Effector memory CD8-positive, alpha-beta T cell (primary cell): ENCODE measurements around the gene PRAMEF1.
"Not testable (repeated sequence)": the region's sequence is repeated elsewhere in the genome, so short reads cannot be mapped to it uniquely, and the experiment has no call there.

Experiments used
- ATAC-seq: fragments of 150-1000 bp; cut with Tn5 transposase; replicated peaks from 2 replicates; pipeline ENCODE4 v1.10.0; 2021; ENCODE audit warnings: mild to moderate bottlenecking, moderate library complexity
- DNase-seq, 3 experiments: peaks; one replicate each; pipeline ENCODE4 v3.0.0; 2021
- H3K27ac Mint-ChIP-seq, 2 donors: one replicate each; pipeline ENCODE4 v1.8.0; 2022; ENCODE audit warnings: mild to moderate bottlenecking in 2 of 2, mixed read lengths in 2 of 2, moderate library complexity in 2 of 2
- H3K27me3 Mint-ChIP-seq, 2 donors: one replicate each; pipeline ENCODE4 v1.8.0; 2022; ENCODE audit warnings: mixed read lengths in 2 of 2
- H3K36me3 Mint-ChIP-seq: one replicate; pipeline ENCODE4 v1.8.0; 2022; ENCODE audit warnings: mild to moderate bottlenecking, moderate library complexity, mixed read lengths; ENCODE audit not compliant: insufficient read depth
- H3K4me1 Mint-ChIP-seq, 2 donors: one replicate each; pipeline ENCODE4 v1.8.0; 2022; ENCODE audit warnings: low read depth in 2 of 2, mixed read lengths in 2 of 2
- H3K4me3 Mint-ChIP-seq, 2 donors: one replicate each; pipeline ENCODE4 v1.8.0; 2022; ENCODE audit warnings: mild to moderate bottlenecking in 2 of 2, mixed read lengths in 2 of 2, moderate library complexity in 2 of 2
- H3K9me3 Mint-ChIP-seq, 2 donors: one replicate each; pipeline ENCODE4 v1.8.0; 2022; ENCODE audit warnings: mixed read lengths in 2 of 2
- total RNA-seq, 9 experiments: gene quantifications; one replicate each; lab custom pipeline; 2026; lab: John Stamatoyannopoulos, UW

PRAMEF1 gene, protein sequence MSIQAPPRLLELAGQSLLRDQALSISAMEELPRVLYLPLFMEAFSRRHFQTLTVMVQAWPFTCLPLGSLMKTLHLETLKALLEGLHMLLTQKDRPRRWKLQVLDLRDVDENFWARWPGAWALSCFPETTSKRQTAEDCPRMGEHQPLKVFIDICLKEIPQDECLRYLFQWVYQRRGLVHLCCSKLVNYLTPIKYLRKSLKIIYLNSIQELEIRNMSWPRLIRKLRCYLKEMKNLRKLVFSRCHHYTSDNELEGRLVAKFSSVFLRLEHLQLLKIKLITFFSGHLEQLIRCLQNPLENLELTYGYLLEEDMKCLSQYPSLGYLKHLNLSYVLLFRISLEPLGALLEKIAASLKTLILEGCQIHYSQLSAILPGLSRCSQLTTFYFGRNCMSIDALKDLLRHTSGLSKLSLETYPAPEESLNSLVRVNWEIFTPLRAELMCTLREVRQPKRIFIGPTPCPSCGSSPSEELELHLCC
- total RNA-seq: 0 reads per million in 9 experiments

GRCh38 chr1:12791097-12791496 lies at the start of gene PRAMEF1:
PRAMEF1 (plus strand) TSS chr1:12791397; CDS start chr1:12793228, 1,831 bp downstream.
- H3K27ac Mint-ChIP-seq, DNase-seq, H3K9me3 Mint-ChIP-seq, H3K4me3 Mint-ChIP-seq, H3K36me3 Mint-ChIP-seq, ATAC-seq, H3K4me1 Mint-ChIP-seq: not testable (repeated sequence)
- peaks cover 8 to 13% of the 10 kb centered on the region in 2 donors for H3K27me3 Mint-ChIP-seq

GRCh38 chr1:12741946-12742345 lies 49.3 kb upstream of the PRAMEF1 start:
- Mint-ChIP-seq H3K4me1 (no peaks in the 10 kb centered on the region), H3K9me3 (no peaks in the 10 kb centered on the region), H3K4me3 (no peak overlapping the region), H3K36me3 (no peaks in the 10 kb centered on the region), H3K27me3 (peaks cover 63 to 64% of the 10 kb centered on the region in 2 donors), H3K27ac (no peak overlapping the region)
- ATAC-seq (no peak), DNase-seq (no peak)

GRCh38 chr1:12745126-12745991 lies 45.8 kb upstream of the PRAMEF1 start:
- no peak for DNase-seq
- Mint-ChIP-seq H3K36me3 (no peaks in the 10 kb centered on the region), H3K4me1 (no peaks in the 10 kb centered on the region), H3K27ac (no peak overlapping the region), H3K9me3 (peaks cover 12 to 14% of the 10 kb centered on the region in 2 donors), H3K4me3 (no peak overlapping the region), H3K27me3 (peaks cover 66 to 67% of the 10 kb centered on the region in 2 donors)
- no peak for ATAC-seq

- Mint-ChIP-seq H3K27ac (no peak within 1 kb of the TSS), H3K4me1 (no peaks in the 10 kb centered on the region), H3K4me3 (no peak within 1 kb of the TSS), H3K9me3 (peaks cover 12 to 14% of the 10 kb centered on the region in 2 donors), H3K36me3 (no peaks in the 10 kb centered on the region), H3K27me3 (peaks cover 72 to 73% of the 10 kb centered on the region in 2 donors)
- ATAC-seq (no peak), DNase-seq (no peak)
Measured at GRCh38 chr1:12745992-12746323, 45.2 kb upstream of the PRAMEF1 start, which contains the start of gene CFAP107. CFAP107 (plus strand) TSS chr1:12746200; CDS start chr1:12746431, 231 bp downstream.

DNA sequence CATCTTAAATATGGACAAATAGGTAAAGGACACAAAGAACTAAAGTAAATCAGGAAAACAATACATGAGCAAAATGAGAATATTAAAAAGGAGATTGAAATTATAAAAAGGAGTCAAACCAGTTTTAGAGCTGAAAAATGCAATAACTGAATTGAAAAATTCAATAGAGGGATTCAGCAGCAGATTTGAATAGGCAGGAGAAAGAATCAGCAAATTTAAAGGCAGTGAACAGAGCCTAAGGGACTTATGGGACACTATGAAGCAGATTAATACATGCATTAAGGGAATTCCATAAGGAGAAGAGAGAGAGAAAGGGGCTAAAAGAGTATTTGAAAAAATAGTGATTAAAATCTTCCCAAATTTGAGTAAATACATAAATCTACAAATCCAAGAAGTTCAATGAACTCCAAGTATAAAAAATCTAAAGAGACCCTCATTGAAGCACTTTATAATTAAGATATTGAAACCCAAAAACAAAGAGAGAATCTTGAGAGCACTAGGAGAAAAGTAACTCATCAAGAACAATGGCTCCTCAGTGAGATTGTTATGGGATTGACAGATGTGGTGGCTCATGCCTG lies 42.3 kb upstream of the PRAMEF1 start:
- no peak overlapping the region for H3K27ac Mint-ChIP-seq
- H3K4me1 Mint-ChIP-seq: no peaks in the 10 kb centered on the region
- H3K36me3 Mint-ChIP-seq: no peaks in the 10 kb centered on the region
- DNase-seq (no peak), ATAC-seq (no peak)
- peaks cover 12 to 14% of the 10 kb centered on the region in 2 donors for H3K9me3 Mint-ChIP-seq
- no peak overlapping the region for H3K4me3 Mint-ChIP-seq
- peaks cover 77% of the 10 kb centered on the region in 2 donors for H3K27me3 Mint-ChIP-seq

- Mint-ChIP-seq H3K36me3 (no peaks in the 10 kb centered on the region), H3K27ac (no peak overlapping the region), H3K27me3 (peaks cover 62 to 80% of the 10 kb centered on the region in 2 donors), H3K9me3 (no peaks in the 10 kb centered on the region), H3K4me3 (no peak overlapping the region), H3K4me1 (no peaks in the 10 kb centered on the region)
- ATAC-seq (no peak), DNase-seq (no peak)
Measured at GRCh38 chr1:12754738-12755137, 36.5 kb upstream of the PRAMEF1 start.

DNA sequence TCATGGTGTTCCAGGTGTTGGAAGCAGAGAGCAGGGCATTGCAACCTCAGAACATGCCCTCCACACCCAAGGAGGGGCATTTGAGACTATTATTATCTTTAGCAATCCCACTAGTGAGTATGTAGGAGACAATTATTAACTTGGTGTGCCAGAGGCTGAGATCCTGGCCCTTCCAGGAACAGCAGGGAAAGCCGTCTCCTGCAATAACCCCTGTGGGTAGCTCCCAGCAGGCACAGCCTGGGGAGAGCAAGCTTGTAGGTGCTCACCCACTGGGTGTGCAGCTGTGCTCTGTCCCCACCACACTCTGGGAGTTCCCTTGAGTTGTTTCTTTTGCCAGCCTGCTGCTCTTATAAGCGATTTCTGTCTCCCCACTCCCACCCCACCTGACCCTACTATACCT lies 34.9 kb upstream of the PRAMEF1 start:
- no peaks in the 10 kb centered on the region for H3K9me3 Mint-ChIP-seq
- H3K4me3 Mint-ChIP-seq: no peak overlapping the region
- no peak overlapping the region for H3K27ac Mint-ChIP-seq
- ATAC-seq (no peak), DNase-seq (no peak)
- no peaks in the 10 kb centered on the region for H3K4me1 Mint-ChIP-seq
- H3K36me3 Mint-ChIP-seq: no peaks in the 10 kb centered on the region
- peaks cover 50 to 80% of the 10 kb centered on the region in 2 donors for H3K27me3 Mint-ChIP-seq

GRCh38 chr1:12756768-12757413 lies 34.3 kb upstream of the PRAMEF1 start:
- no peaks in the 10 kb centered on the region for H3K9me3 Mint-ChIP-seq
- H3K27ac Mint-ChIP-seq: no peak overlapping the region
- peaks cover 49 to 78% of the 10 kb centered on the region in 2 donors for H3K27me3 Mint-ChIP-seq
- no peaks in the 10 kb centered on the region for H3K4me1 Mint-ChIP-seq
- H3K36me3 Mint-ChIP-seq: no peaks in the 10 kb centered on the region
- no peak overlapping the region for H3K4me3 Mint-ChIP-seq
- ATAC-seq (no peak), DNase-seq (no peak)

GRCh38 chr1:12757836-12758235 lies 33.4 kb upstream of the PRAMEF1 start:
- Mint-ChIP-seq H3K9me3 (no peaks in the 10 kb centered on the region), H3K36me3 (no peaks in the 10 kb centered on the region), H3K4me3 (no peak overlapping the region), H3K27ac (no peak overlapping the region), H3K27me3 (peaks cover 49 to 85% of the 10 kb centered on the region in 2 donors), H3K4me1 (no peaks in the 10 kb centered on the region)
- ATAC-seq (no peak), DNase-seq (no peak)

DNA sequence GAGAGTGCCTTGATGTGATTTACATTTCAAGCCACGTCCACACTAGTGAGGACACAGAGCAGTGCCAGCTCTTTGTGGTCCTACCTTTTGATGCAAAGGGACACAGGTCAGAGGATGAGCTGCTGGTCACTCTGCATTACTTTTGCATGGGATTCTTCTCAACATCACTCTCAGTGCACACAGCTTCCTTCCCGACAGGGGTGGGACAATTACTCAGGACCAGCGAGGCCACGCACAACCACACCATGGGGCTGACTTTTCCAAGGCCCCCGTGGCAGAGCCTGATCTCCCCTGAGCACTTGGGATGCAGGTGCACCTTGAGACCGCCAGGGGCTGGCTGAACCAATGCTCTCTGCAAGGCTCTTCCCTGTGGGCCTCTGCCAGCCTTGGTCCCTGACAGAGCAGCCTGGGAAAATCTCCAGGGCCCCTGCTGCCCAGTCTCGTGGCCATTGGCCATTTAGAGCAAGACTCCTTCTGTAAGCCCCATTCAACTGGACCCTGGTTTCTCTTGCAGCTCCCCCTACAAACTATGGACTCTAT lies 30.9 kb upstream of the PRAMEF1 start:
- DNase-seq: no peak
- Mint-ChIP-seq H3K9me3 (no peaks in the 10 kb centered on the region), H3K27me3 (peaks cover 38 to 64% of the 10 kb centered on the region in 2 donors), H3K4me1 (no peaks in the 10 kb centered on the region), H3K36me3 (no peaks in the 10 kb centered on the region), H3K27ac (no peak overlapping the region), H3K4me3 (no peak overlapping the region)
- ATAC-seq: no peak

DNA sequence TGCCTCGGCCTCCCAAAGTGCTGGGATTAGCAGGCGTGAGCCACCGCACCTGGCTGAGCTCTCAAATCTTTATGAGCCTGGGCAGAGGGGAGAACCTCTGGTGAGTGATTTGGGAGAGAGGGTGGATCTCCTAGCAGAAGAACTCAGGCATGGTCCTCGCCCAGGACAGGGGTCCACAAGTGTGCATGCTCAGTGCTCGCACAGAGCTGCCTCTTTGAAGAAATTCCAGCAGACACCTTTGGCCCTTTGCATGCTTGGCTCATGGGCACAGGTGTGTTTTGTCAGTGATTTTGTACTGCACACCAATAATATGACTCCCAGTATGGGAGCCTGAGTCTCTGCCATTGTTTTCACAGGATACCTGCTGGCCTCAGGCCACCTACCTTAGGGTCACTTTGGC lies 29.4 kb upstream of the PRAMEF1 start:
- Mint-ChIP-seq H3K36me3 (no peaks in the 10 kb centered on the region), H3K4me1 (no peaks in the 10 kb centered on the region)

DNA sequence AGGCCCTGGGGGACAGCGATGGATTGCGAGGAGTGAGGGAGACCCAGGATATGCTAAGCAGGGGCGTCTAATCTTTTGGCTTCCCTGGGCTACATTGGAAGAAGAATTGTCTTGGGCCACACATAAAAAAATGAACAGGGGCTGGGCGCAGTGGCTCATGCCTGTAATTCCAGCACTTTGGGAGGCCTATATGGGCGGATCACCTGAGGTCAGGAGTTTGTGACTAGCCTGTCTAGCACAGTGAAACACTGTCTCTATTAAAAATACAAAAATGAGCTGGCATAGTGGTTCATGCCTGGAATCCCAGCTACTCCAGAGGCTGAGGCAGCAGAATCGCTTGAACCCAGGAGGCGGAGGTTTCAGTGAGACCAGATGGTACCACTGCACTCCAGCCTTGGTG lies 28.4 kb upstream of the PRAMEF1 start:
- Mint-ChIP-seq H3K36me3 (no peaks in the 10 kb centered on the region), H3K27ac (no peak overlapping the region), H3K4me1 (no peaks in the 10 kb centered on the region), H3K27me3 (peaks cover 38 to 52% of the 10 kb centered on the region in 2 donors), H3K9me3 (no peaks in the 10 kb centered on the region), H3K4me3 (no peak overlapping the region)
- no peak for DNase-seq
- no peak for ATAC-seq

More for the DNA sequence above, 29.4 kb upstream of the PRAMEF1 start:
- ATAC-seq: no peak
- Mint-ChIP-seq H3K27me3 (peaks cover 35 to 51% of the 10 kb centered on the region in 2 donors), H3K27ac (no peak overlapping the region), H3K9me3 (no peaks in the 10 kb centered on the region), H3K4me3 (no peak overlapping the region)
- no peak for DNase-seq

DNA sequence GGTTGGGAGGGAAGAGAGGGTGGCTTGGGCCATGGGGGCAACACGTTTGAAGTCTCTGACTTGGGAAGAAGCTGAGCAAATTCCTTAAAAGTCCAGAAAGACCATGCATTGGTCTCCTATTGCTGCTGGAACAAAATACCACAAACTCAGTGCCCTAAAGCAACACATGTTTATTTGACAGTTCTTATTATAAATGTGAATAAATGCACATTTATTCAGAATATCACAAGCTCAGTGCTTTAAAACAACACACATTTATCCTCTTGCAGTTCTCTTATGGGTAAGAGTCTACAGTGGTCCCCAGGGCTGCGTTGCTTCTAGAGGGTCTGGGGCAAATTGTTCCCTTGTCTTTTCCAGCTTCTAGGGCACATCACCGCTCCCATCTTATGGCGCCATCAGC lies 27.7 kb upstream of the PRAMEF1 start:
- no peak overlapping the region for H3K4me3 Mint-ChIP-seq
- DNase-seq (no peak), ATAC-seq (no peak)
- no peaks in the 10 kb centered on the region for H3K36me3 Mint-ChIP-seq
- H3K27me3 Mint-ChIP-seq: peaks cover 35 to 52% of the 10 kb centered on the region in 2 donors
- H3K27ac Mint-ChIP-seq: no peak overlapping the region
- no peaks in the 10 kb centered on the region for H3K4me1 Mint-ChIP-seq
- H3K9me3 Mint-ChIP-seq: no peaks in the 10 kb centered on the region
